ENCODE measurements around the gene OTUD4.

- TF ChIP-seq CTCF (IDR thresholded peaks at IDR 0.05): no peak
- no peak for TF ChIP-seq POLR2A (IDR thresholded peaks at IDR 0.05)
Measured at GRCh38 chr4:145171911-145172310, 8.5 kb downstream of the OTUD4 start.

All from Peyer's patch (tissue), 4 donors.